Prostate gland (tissue), 2 donors: ENCODE measurements around the gene CLEC3A.

Experiments used
- POLR2A ChIP-seq: fragments of 450-650 bp; IDR thresholded peaks from one replicate; pipeline ENCODE4 v1.6.1; 2016; ENCODE audit warnings: antibody characterized with exemption, mild to moderate bottlenecking
- POLR2AphosphoS5 ChIP-seq: sonication (generic); formaldehyde crosslinking; IDR thresholded peaks from one replicate; pipeline ENCODE4 v1.6.1; 2017; ENCODE audit warnings: antibody characterized with exemption
- TF ChIP-seq, protein P1 (sequence below), 4 experiments: fragments of 200-600 bp in 2 of 4; fragments of 450-650 bp in 2 of 4; sonication (generic) in 2 of 4; IDR thresholded peaks; 1 replicate in 3 of 4; 2 replicates in 1 of 4; pipeline ENCODE4 v1.5.1; 2016 to 2019; ENCODE audit warnings: antibody characterized with exemption in 4 of 4, mild to moderate bottlenecking in 2 of 4, moderate library complexity in 2 of 4

DNA sequence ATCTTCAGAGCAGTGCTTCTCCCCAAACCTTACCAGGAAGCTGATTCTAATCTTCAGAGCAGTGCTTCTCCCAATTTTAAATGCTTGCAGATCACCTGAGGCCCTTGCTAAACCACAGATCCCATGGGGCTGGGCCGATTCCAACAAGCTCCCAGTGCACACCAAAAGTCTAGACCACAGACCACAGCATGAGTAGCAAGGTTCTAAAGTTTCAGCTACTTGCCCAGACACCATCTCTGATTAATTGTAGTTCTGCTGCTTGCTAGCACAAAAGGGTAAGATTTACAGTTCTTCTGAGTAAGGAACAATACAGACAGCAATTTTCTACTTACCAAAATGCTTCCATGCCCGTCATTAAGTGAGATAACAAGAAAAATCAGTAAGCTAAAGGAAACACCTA, 12.2 kb downstream of the CLEC3A start:
- TF ChIP-seq, protein P1, sequence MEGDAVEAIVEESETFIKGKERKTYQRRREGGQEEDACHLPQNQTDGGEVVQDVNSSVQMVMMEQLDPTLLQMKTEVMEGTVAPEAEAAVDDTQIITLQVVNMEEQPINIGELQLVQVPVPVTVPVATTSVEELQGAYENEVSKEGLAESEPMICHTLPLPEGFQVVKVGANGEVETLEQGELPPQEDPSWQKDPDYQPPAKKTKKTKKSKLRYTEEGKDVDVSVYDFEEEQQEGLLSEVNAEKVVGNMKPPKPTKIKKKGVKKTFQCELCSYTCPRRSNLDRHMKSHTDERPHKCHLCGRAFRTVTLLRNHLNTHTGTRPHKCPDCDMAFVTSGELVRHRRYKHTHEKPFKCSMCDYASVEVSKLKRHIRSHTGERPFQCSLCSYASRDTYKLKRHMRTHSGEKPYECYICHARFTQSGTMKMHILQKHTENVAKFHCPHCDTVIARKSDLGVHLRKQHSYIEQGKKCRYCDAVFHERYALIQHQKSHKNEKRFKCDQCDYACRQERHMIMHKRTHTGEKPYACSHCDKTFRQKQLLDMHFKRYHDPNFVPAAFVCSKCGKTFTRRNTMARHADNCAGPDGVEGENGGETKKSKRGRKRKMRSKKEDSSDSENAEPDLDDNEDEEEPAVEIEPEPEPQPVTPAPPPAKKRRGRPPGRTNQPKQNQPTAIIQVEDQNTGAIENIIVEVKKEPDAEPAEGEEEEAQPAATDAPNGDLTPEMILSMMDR (IDR thresholded peaks at IDR 0.05), result no peak
- no peak for TF ChIP-seq POLR2A
- TF ChIP-seq POLR2AphosphoS5, result no peak
